WTC11 (cell line): ENCODE results near the gene ETV5. TPM values are rescaled to one million over a fixed set of nuclear protein-coding genes. Genes with fewer than 3 reads are reported as not detected.
A peak's percentile ranks its signal among the peaks of the same experiment; 100 is the strongest.

Source experiments
- ATAC-seq: fragments of 200-7000 bp; cut with Tn5 transposase; 2 replicates; pipeline ENCODE4 v1.10.0; 2021; ENCODE audit warnings: mild to moderate bottlenecking, moderate library complexity
- Bru-seq: library from RNA; stranded (reverse); fragments of 400-500 nt; gene quantifications from one replicate; lab custom pipeline; 2021; lab: Mats Ljungman, UMichigan
- CTCF ChIA-PET: fragments of 300-600 bp; sonication (Branson Sonifier 250); formaldehyde crosslinking; loops from one replicate; lab custom pipeline; 2021; ENCODE audit warnings: antibody characterized with exemption; lab: Charles Lee
- POLR2A ChIA-PET: fragments of 350-600 bp; sonication (Branson Sonifier 250); formaldehyde crosslinking; loops from one replicate; lab custom pipeline; 2021; ENCODE audit warnings: antibody characterized with exemption; lab: Charles Lee
- DNase-seq: peaks from one replicate; pipeline ENCODE4 v3.0.0; 2021; ENCODE audit warnings: low spot score
- H3K27ac Mint-ChIP-seq: 2 replicates; pipeline ENCODE4 v1.8.0; 2021; ENCODE audit warnings: mixed read lengths
- H3K27me3 Mint-ChIP-seq: 2 replicates; pipeline ENCODE4 v1.8.0; 2021; ENCODE audit warnings: low read depth, mild to moderate bottlenecking, moderate library complexity, mixed read lengths
- H3K36me3 Mint-ChIP-seq: 2 replicates; pipeline ENCODE4 v1.8.0; 2021; ENCODE audit warnings: mixed read lengths
- H3K4me1 Mint-ChIP-seq: 2 replicates; pipeline ENCODE4 v1.8.0; 2022; ENCODE audit warnings: mixed read lengths
- H3K4me3 Mint-ChIP-seq: 2 replicates; pipeline ENCODE4 v1.8.0; 2021; ENCODE audit warnings: mild to moderate bottlenecking, moderate library complexity, mixed read lengths
- H3K9me3 Mint-ChIP-seq: 2 replicates; pipeline ENCODE4 v1.8.0; 2021; ENCODE audit warnings: mixed read lengths
- CREM ChIP-seq: sonication (generic); formaldehyde crosslinking; IDR thresholded peaks from 2 replicates; pipeline ENCODE4 v1.8.1; 2022; ENCODE audit warnings: mild to moderate bottlenecking, missing genetic modification reagents, moderate library complexity
- FOXP1 ChIP-seq: sonication (generic); formaldehyde crosslinking; IDR thresholded peaks from 2 replicates; pipeline ENCODE4 v1.8.0; 2022; ENCODE audit warnings: missing genetic modification reagents, mild to moderate bottlenecking, moderate library complexity, borderline replicate concordance
- GTF2I ChIP-seq: fragments of 250-450 bp; sonication (Bioruptor Pico); conservative IDR thresholded peaks from 2 replicates; pipeline ENCODE4 v1.4.0; 2021; ENCODE audit warnings: mild to moderate bottlenecking
- MYBL2 ChIP-seq: sonication (generic); formaldehyde crosslinking; IDR thresholded peaks from 2 replicates; pipeline ENCODE4 v1.8.1; 2023; ENCODE audit warnings: mild to moderate bottlenecking, moderate library complexity, missing genetic modification reagents
- NFYB ChIP-seq: sonication (generic); formaldehyde crosslinking; conservative IDR thresholded peaks from 2 replicates; pipeline ENCODE4 v1.8.0; 2022; ENCODE audit warnings: low read depth, missing genetic modification reagents
- SP1 ChIP-seq: sonication (generic); formaldehyde crosslinking; conservative IDR thresholded peaks from 2 replicates; pipeline ENCODE4 v1.8.1; 2022; ENCODE audit warnings: missing genetic modification reagents
- TP53 ChIP-seq: sonication (generic); formaldehyde crosslinking; IDR thresholded peaks from 2 replicates; pipeline ENCODE4 v1.8.1; 2023; ENCODE audit warnings: mild to moderate bottlenecking, missing genetic modification reagents
- ZNF317 ChIP-seq: sonication (generic); formaldehyde crosslinking; IDR thresholded peaks from 2 replicates; pipeline ENCODE4 v1.8.1; 2023; ENCODE audit warnings: low read depth, mild to moderate bottlenecking, moderate library complexity, missing genetic modification reagents, borderline replicate concordance
- long read RNA-seq, 3 experiments: library from RNA in 1 of 3; library from capped mRNA in 1 of 3; library from polyadenylated mRNA in 1 of 3; unstranded in 2 of 3; stranded (forward) in 1 of 3; transcript quantifications; one replicate each; pipeline ENCODE4 v2.0.0, GENCODE V29; 2021
- total RNA-seq: library from RNA; stranded (reverse); gene quantifications from 3 replicates; pipeline ENCODE4 v1.2.3, GENCODE V29; 2021
- TF ChIP-seq, protein P1 (sequence below): sonication (generic); formaldehyde crosslinking; IDR thresholded peaks from 2 replicates; pipeline ENCODE4 v1.8.1; 2023; ENCODE audit warnings: mild to moderate bottlenecking, moderate library complexity, missing genetic modification reagents
- TF ChIP-seq, protein P2 (sequence below): sonication (generic); formaldehyde crosslinking; IDR thresholded peaks from 2 replicates; pipeline ENCODE4 v1.8.0; 2023; ENCODE audit warnings: missing genetic modification reagents, mild to moderate bottlenecking, borderline replicate concordance
- TF ChIP-seq, protein P3 (sequence below): sonication (generic); formaldehyde crosslinking; IDR thresholded peaks from 2 replicates; pipeline ENCODE4 v1.8.1; 2023; ENCODE audit warnings: mild to moderate bottlenecking, missing genetic modification reagents, borderline replicate concordance
- TF ChIP-seq, protein P4 (sequence below): sonication (generic); formaldehyde crosslinking; IDR thresholded peaks from 2 replicates; pipeline ENCODE4 v1.8.0; 2023; ENCODE audit warnings: mild to moderate bottlenecking, missing genetic modification reagents
- TF ChIP-seq, protein P5 (sequence below): fragments of 250-450 bp; sonication (Bioruptor Pico); IDR thresholded peaks from 2 replicates; pipeline ENCODE4 v1.8.0; 2021; ENCODE audit warnings: mild to moderate bottlenecking
- TF ChIP-seq, protein P6 (sequence below): sonication (generic); formaldehyde crosslinking; IDR thresholded peaks from 2 replicates; pipeline ENCODE4 v1.8.1; 2022; ENCODE audit warnings: mild to moderate bottlenecking, missing genetic modification reagents, moderate library complexity, borderline replicate concordance
- TF ChIP-seq, protein P7 (sequence below): sonication (generic); formaldehyde crosslinking; IDR thresholded peaks from 2 replicates; pipeline ENCODE4 v1.8.0; 2022; ENCODE audit warnings: mild to moderate bottlenecking, missing genetic modification reagents

Gene ETV5
- total RNA-seq (52.9 to 71.3 TPM (median 62.1 TPM) in 3 replicates), Bru-seq, nascent RNA (percentile 82 among the genes with signal in this experiment)
- long read RNA-seq, experiment 1, full-length matches to known transcripts, result 178 of 250 reads
- long read RNA-seq, experiment 1, partial matches to known transcripts, result 42 of 250 reads
- long read RNA-seq, experiment 1, other reads (novel, unspliced or antisense), result 30 of 250 reads
- long read RNA-seq, experiment 2, full-length matches to known transcripts, result 16 of 81 reads
- long read RNA-seq, experiment 2, partial matches to known transcripts, result 24 of 81 reads
- long read RNA-seq, experiment 2, other reads (novel, unspliced or antisense), result 41 of 81 reads
- long read RNA-seq, experiment 3, partial matches to known transcripts, result 1 of 1 reads
- long read RNA-seq, experiment 3, other reads (novel, unspliced or antisense), result 0 of 1 reads

DNA sequence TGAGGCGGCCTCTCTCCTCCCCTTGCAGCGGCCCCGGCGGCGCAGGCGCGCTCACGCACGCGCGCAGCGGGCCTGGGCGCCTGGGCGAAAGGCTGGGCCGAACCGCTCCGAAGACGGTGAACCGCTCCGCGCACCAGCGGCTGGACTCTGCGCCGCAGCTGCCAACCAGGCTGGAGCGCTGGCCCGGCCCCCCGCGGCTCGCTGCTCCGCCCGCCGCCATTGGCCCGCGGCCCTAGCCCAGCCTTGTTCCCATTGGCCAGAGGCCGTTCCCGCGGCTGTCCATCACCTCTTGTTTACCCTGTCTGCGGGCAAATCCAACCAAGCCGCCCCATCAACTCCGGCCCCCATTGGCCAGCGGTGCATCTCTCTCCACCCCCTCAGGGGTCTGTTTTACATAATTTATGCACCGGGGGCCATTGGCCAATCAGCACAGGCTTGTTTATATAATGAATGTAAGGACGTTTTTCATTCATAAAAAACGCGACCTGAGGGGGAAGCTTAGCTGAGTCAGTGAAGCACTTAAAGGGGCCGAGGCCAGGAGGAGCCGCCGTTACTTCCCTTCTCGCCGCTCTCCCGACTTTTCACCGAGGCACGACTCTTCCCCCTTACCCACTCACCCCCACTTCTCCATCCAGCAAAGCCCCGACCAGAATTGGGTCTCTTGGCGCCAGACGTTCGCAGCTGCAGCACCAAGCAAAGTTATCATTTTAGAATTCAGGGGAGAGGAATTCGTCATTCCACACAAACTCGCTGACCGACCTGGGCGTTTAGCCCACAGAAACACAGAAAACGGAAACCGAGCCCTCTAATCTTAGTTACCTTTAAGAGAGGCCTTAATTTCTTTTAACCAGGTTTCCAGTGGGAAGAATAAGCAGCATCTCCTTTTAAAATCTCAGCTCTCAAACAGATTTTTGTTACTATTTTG is at the start of gene ETV5:
ETV5 (minus strand) TSS at position 149 of the 925 bp plus-strand sequence. CDS start 3,221 bp downstream, outside the sequence.
- POLR2A ChIA-PET, result interaction anchor here (1.2 to 2.9 kb wide), 5 partner anchors 11 to 171 kb away, joined by 3 to 21 read pairs (median 8); partner anchors contain the start of gene TRA2B
- peaks cover 61% of the 10 kb centered on the region for H3K27me3 Mint-ChIP-seq
- TF ChIP-seq SP1, result peak; percentile 77
- TF ChIP-seq, protein P1, sequence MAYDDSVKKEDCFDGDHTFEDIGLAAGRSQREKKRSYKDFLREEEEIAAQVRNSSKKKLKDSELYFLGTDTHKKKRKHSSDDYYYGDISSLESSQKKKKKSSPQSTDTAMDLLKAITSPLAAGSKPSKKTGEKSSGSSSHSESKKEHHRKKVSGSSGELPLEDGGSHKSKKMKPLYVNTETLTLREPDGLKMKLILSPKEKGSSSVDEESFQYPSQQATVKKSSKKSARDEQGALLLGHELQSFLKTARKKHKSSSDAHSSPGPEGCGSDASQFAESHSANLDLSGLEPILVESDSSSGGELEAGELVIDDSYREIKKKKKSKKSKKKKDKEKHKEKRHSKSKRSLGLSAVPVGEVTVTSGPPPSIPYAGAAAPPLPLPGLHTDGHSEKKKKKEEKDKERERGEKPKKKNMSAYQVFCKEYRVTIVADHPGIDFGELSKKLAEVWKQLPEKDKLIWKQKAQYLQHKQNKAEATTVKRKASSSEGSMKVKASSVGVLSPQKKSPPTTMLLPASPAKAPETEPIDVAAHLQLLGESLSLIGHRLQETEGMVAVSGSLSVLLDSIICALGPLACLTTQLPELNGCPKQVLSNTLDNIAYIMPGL (CRISPR knock-in tag), result peak; percentile 57; the same call in 1 of the 2 replicates
- TF ChIP-seq FOXP1 (CRISPR knock-in tag), result peak; percentile 62; the same call in 1 of the 2 replicates
- TF ChIP-seq, protein P2, sequence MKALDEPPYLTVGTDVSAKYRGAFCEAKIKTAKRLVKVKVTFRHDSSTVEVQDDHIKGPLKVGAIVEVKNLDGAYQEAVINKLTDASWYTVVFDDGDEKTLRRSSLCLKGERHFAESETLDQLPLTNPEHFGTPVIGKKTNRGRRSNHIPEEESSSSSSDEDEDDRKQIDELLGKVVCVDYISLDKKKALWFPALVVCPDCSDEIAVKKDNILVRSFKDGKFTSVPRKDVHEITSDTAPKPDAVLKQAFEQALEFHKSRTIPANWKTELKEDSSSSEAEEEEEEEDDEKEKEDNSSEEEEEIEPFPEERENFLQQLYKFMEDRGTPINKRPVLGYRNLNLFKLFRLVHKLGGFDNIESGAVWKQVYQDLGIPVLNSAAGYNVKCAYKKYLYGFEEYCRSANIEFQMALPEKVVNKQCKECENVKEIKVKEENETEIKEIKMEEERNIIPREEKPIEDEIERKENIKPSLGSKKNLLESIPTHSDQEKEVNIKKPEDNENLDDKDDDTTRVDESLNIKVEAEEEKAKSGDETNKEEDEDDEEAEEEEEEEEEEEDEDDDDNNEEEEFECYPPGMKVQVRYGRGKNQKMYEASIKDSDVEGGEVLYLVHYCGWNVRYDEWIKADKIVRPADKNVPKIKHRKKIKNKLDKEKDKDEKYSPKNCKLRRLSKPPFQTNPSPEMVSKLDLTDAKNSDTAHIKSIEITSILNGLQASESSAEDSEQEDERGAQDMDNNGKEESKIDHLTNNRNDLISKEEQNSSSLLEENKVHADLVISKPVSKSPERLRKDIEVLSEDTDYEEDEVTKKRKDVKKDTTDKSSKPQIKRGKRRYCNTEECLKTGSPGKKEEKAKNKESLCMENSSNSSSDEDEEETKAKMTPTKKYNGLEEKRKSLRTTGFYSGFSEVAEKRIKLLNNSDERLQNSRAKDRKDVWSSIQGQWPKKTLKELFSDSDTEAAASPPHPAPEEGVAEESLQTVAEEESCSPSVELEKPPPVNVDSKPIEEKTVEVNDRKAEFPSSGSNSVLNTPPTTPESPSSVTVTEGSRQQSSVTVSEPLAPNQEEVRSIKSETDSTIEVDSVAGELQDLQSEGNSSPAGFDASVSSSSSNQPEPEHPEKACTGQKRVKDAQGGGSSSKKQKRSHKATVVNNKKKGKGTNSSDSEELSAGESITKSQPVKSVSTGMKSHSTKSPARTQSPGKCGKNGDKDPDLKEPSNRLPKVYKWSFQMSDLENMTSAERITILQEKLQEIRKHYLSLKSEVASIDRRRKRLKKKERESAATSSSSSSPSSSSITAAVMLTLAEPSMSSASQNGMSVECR (CRISPR knock-in tag), result no peak
- TF ChIP-seq, protein P3, sequence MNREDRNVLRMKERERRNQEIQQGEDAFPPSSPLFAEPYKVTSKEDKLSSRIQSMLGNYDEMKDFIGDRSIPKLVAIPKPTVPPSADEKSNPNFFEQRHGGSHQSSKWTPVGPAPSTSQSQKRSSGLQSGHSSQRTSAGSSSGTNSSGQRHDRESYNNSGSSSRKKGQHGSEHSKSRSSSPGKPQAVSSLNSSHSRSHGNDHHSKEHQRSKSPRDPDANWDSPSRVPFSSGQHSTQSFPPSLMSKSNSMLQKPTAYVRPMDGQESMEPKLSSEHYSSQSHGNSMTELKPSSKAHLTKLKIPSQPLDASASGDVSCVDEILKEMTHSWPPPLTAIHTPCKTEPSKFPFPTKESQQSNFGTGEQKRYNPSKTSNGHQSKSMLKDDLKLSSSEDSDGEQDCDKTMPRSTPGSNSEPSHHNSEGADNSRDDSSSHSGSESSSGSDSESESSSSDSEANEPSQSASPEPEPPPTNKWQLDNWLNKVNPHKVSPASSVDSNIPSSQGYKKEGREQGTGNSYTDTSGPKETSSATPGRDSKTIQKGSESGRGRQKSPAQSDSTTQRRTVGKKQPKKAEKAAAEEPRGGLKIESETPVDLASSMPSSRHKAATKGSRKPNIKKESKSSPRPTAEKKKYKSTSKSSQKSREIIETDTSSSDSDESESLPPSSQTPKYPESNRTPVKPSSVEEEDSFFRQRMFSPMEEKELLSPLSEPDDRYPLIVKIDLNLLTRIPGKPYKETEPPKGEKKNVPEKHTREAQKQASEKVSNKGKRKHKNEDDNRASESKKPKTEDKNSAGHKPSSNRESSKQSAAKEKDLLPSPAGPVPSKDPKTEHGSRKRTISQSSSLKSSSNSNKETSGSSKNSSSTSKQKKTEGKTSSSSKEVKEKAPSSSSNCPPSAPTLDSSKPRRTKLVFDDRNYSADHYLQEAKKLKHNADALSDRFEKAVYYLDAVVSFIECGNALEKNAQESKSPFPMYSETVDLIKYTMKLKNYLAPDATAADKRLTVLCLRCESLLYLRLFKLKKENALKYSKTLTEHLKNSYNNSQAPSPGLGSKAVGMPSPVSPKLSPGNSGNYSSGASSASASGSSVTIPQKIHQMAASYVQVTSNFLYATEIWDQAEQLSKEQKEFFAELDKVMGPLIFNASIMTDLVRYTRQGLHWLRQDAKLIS (CRISPR knock-in tag), result no peak
- TF ChIP-seq, protein P4, sequence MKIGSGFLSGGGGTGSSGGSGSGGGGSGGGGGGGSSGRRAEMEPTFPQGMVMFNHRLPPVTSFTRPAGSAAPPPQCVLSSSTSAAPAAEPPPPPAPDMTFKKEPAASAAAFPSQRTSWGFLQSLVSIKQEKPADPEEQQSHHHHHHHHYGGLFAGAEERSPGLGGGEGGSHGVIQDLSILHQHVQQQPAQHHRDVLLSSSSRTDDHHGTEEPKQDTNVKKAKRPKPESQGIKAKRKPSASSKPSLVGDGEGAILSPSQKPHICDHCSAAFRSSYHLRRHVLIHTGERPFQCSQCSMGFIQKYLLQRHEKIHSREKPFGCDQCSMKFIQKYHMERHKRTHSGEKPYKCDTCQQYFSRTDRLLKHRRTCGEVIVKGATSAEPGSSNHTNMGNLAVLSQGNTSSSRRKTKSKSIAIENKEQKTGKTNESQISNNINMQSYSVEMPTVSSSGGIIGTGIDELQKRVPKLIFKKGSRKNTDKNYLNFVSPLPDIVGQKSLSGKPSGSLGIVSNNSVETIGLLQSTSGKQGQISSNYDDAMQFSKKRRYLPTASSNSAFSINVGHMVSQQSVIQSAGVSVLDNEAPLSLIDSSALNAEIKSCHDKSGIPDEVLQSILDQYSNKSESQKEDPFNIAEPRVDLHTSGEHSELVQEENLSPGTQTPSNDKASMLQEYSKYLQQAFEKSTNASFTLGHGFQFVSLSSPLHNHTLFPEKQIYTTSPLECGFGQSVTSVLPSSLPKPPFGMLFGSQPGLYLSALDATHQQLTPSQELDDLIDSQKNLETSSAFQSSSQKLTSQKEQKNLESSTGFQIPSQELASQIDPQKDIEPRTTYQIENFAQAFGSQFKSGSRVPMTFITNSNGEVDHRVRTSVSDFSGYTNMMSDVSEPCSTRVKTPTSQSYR (CRISPR knock-in tag), result no peak
- TF ChIP-seq TP53, result peak; percentile 76; the same call in 1 of the 2 replicates
- TF ChIP-seq, protein P5, sequence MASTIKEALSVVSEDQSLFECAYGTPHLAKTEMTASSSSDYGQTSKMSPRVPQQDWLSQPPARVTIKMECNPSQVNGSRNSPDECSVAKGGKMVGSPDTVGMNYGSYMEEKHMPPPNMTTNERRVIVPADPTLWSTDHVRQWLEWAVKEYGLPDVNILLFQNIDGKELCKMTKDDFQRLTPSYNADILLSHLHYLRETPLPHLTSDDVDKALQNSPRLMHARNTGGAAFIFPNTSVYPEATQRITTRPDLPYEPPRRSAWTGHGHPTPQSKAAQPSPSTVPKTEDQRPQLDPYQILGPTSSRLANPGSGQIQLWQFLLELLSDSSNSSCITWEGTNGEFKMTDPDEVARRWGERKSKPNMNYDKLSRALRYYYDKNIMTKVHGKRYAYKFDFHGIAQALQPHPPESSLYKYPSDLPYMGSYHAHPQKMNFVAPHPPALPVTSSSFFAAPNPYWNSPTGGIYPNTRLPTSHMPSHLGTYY (CRISPR knock-in tag), result no peak
- TF ChIP-seq, protein P6, sequence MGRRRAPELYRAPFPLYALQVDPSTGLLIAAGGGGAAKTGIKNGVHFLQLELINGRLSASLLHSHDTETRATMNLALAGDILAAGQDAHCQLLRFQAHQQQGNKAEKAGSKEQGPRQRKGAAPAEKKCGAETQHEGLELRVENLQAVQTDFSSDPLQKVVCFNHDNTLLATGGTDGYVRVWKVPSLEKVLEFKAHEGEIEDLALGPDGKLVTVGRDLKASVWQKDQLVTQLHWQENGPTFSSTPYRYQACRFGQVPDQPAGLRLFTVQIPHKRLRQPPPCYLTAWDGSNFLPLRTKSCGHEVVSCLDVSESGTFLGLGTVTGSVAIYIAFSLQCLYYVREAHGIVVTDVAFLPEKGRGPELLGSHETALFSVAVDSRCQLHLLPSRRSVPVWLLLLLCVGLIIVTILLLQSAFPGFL (CRISPR knock-in tag), result no peak
- no peak for TF ChIP-seq GTF2I (CRISPR knock-in tag)
- TF ChIP-seq, protein P7, sequence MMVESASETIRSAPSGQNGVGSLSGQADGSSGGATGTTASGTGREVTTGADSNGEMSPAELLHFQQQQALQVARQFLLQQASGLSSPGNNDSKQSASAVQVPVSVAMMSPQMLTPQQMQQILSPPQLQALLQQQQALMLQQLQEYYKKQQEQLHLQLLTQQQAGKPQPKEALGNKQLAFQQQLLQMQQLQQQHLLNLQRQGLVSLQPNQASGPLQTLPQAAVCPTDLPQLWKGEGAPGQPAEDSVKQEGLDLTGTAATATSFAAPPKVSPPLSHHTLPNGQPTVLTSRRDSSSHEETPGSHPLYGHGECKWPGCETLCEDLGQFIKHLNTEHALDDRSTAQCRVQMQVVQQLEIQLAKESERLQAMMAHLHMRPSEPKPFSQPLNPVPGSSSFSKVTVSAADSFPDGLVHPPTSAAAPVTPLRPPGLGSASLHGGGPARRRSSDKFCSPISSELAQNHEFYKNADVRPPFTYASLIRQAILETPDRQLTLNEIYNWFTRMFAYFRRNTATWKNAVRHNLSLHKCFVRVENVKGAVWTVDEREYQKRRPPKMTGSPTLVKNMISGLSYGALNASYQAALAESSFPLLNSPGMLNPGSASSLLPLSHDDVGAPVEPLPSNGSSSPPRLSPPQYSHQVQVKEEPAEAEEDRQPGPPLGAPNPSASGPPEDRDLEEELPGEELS (CRISPR knock-in tag), result peak; percentile 59; the same call in 1 of the 2 replicates
- no peak for TF ChIP-seq MYBL2 (CRISPR knock-in tag)
- no peak for TF ChIP-seq ZNF317 (CRISPR knock-in tag)
- TF ChIP-seq CREM, result no peak
- TF ChIP-seq NFYB, result peak; percentile 94

More for the DNA sequence above, at the start of gene ETV5:
- ATAC-seq (peak; percentile 95), DNase-seq (peak; percentile 99)
- H3K4me1 Mint-ChIP-seq, result peaks cover 32% of the 10 kb centered on the region
- CTCF ChIA-PET, result interaction anchor here (0.6 to 2.6 kb wide), 9 partner anchors 11 to 165 kb away, joined by 3 to 12 read pairs (median 4); no protein-coding TSS in a partner anchor
- peak within 1 kb of the TSS; percentile 98 for H3K27ac Mint-ChIP-seq
- no peaks in the 10 kb centered on the region for H3K9me3 Mint-ChIP-seq
- peak within 1 kb of the TSS; percentile 97 for H3K4me3 Mint-ChIP-seq
- peaks cover 9% of the 10 kb centered on the region for H3K36me3 Mint-ChIP-seq
